Stimulated activated memory B cell treated with anti-CD40 and anti-IgM and Interleukin-4, amounts not matched to agents 10 μg/mL and 1 μg/mL and 100 μg/mL, for 72 hours (primary cell): ENCODE measurements around the gene ARHGAP8.
A peak's percentile ranks its signal among the peaks of the same experiment; 100 is the strongest.

Experiments used
- ATAC-seq: fragments of 150-1000 bp; cut with Tn5 transposase; 2 replicates; pipeline ENCODE4 v1.10.0; 2021
- H3K27ac Mint-ChIP-seq: one replicate; pipeline ENCODE4 v1.8.0; 2022; ENCODE audit warnings: mild to moderate bottlenecking, mixed read lengths
- H3K27me3 Mint-ChIP-seq: one replicate; pipeline ENCODE4 v1.8.0; 2022; ENCODE audit warnings: mixed read lengths
- H3K36me3 Mint-ChIP-seq: one replicate; pipeline ENCODE4 v1.8.0; 2022; ENCODE audit warnings: mixed read lengths
- H3K4me1 Mint-ChIP-seq: one replicate; pipeline ENCODE4 v1.8.0; 2022; ENCODE audit warnings: mixed read lengths
- H3K4me3 Mint-ChIP-seq: one replicate; pipeline ENCODE4 v1.8.0; 2022; ENCODE audit warnings: mild to moderate bottlenecking, moderate library complexity, mixed read lengths
- H3K9me3 Mint-ChIP-seq: one replicate; pipeline ENCODE4 v1.8.0; 2022; ENCODE audit warnings: mixed read lengths

Gene ARHGAP8

GRCh38 chr22:44809456-44809855, 57.1 kb downstream of the ARHGAP8 start:
- Mint-ChIP-seq H3K4me3 (no peak overlapping the region), H3K36me3 (no peaks in the 10 kb centered on the region), H3K4me1 (no peaks in the 10 kb centered on the region), H3K27ac (no peak overlapping the region), H3K9me3 (peaks cover 4% of the 10 kb centered on the region), H3K27me3 (peaks cover 34% of the 10 kb centered on the region)
- no peak for ATAC-seq

GRCh38 chr22:44811141-44811540, 58.8 kb downstream of the ARHGAP8 start:
- H3K9me3 Mint-ChIP-seq: peaks cover 4% of the 10 kb centered on the region
- ATAC-seq: no peak
- H3K27ac Mint-ChIP-seq: no peak overlapping the region
- H3K4me3 Mint-ChIP-seq: no peak overlapping the region
- H3K27me3 Mint-ChIP-seq: peaks cover 19% of the 10 kb centered on the region
- no peaks in the 10 kb centered on the region for H3K4me1 Mint-ChIP-seq
- H3K36me3 Mint-ChIP-seq: no peaks in the 10 kb centered on the region

GRCh38 chr22:44813416-44813815, 61.0 kb downstream of the ARHGAP8 start:
- Mint-ChIP-seq H3K27me3 (peaks cover 14% of the 10 kb centered on the region), H3K27ac (no peak overlapping the region), H3K4me1 (no peaks in the 10 kb centered on the region), H3K4me3 (no peak overlapping the region), H3K36me3 (no peaks in the 10 kb centered on the region), H3K9me3 (peaks cover 4% of the 10 kb centered on the region)
- ATAC-seq: no peak

GRCh38 chr22:44814266-44815098, 62.1 kb downstream of the ARHGAP8 start:
- no peaks in the 10 kb centered on the region for H3K4me1 Mint-ChIP-seq
- peaks cover 4% of the 10 kb centered on the region for H3K9me3 Mint-ChIP-seq
- H3K27me3 Mint-ChIP-seq: peaks cover 15% of the 10 kb centered on the region
- H3K27ac Mint-ChIP-seq: no peak overlapping the region
- no peaks in the 10 kb centered on the region for H3K36me3 Mint-ChIP-seq
- ATAC-seq: peak; percentile 4
- no peak overlapping the region for H3K4me3 Mint-ChIP-seq

- Mint-ChIP-seq H3K4me3 (no peak overlapping the region), H3K27me3 (peaks cover 19% of the 10 kb centered on the region), H3K4me1 (no peaks in the 10 kb centered on the region), H3K36me3 (no peaks in the 10 kb centered on the region), H3K27ac (no peak overlapping the region), H3K9me3 (peaks cover 4% of the 10 kb centered on the region)
- no peak for ATAC-seq
These were observed 63.0 kb downstream of the ARHGAP8 start for GRCh38 chr22:44815099-44816070.

GRCh38 chr22:44816141-44816540, 63.8 kb downstream of the ARHGAP8 start:
- H3K4me3 Mint-ChIP-seq: no peak overlapping the region
- H3K27me3 Mint-ChIP-seq: peaks cover 11% of the 10 kb centered on the region
- ATAC-seq: no peak
- H3K4me1 Mint-ChIP-seq: no peaks in the 10 kb centered on the region
- peaks cover 4% of the 10 kb centered on the region for H3K9me3 Mint-ChIP-seq
- H3K27ac Mint-ChIP-seq: no peak overlapping the region
- no peaks in the 10 kb centered on the region for H3K36me3 Mint-ChIP-seq

GRCh38 chr22:44818727-44819126, 66.4 kb downstream of the ARHGAP8 start:
- H3K36me3 Mint-ChIP-seq: no peaks in the 10 kb centered on the region
- no peak for ATAC-seq
- H3K27ac Mint-ChIP-seq: no peak overlapping the region
- H3K4me1 Mint-ChIP-seq: no peaks in the 10 kb centered on the region
- H3K9me3 Mint-ChIP-seq: peaks cover under 1% of the 10 kb centered on the region
- H3K4me3 Mint-ChIP-seq: no peak overlapping the region
- H3K27me3 Mint-ChIP-seq: peaks cover 17% of the 10 kb centered on the region

- ATAC-seq: peak; percentile 5
- H3K36me3 Mint-ChIP-seq: no peaks in the 10 kb centered on the region
- no peak overlapping the region for H3K4me3 Mint-ChIP-seq
- H3K27me3 Mint-ChIP-seq: peaks cover 30% of the 10 kb centered on the region
- no peaks in the 10 kb centered on the region for H3K4me1 Mint-ChIP-seq
- no peak overlapping the region for H3K27ac Mint-ChIP-seq
- no peaks in the 10 kb centered on the region for H3K9me3 Mint-ChIP-seq
These were observed 67.7 kb downstream of the ARHGAP8 start for GRCh38 chr22:44819966-44820631.

- ATAC-seq: no peak
- no peaks in the 10 kb centered on the region for H3K9me3 Mint-ChIP-seq
- H3K36me3 Mint-ChIP-seq: no peaks in the 10 kb centered on the region
- H3K27me3 Mint-ChIP-seq: peaks cover 49% of the 10 kb centered on the region
- H3K4me3 Mint-ChIP-seq: no peak overlapping the region
- H3K27ac Mint-ChIP-seq: no peak overlapping the region
- H3K4me1 Mint-ChIP-seq: no peaks in the 10 kb centered on the region
These were observed 69.5 kb downstream of the ARHGAP8 start for GRCh38 chr22:44821741-44822475.

- peaks cover 55% of the 10 kb centered on the region for H3K27me3 Mint-ChIP-seq
- H3K36me3 Mint-ChIP-seq: no peaks in the 10 kb centered on the region
- no peak overlapping the region for H3K4me3 Mint-ChIP-seq
These were observed 70.2 kb downstream of the ARHGAP8 start for GRCh38 chr22:44822534-44822933.

GRCh38 chr22:44823396-44823795, 71.0 kb downstream of the ARHGAP8 start:
- no peaks in the 10 kb centered on the region for H3K4me1 Mint-ChIP-seq

More at GRCh38 chr22:44822534-44822933, 70.2 kb downstream of the ARHGAP8 start:
- Mint-ChIP-seq H3K27ac (no peak overlapping the region), H3K4me1 (no peaks in the 10 kb centered on the region), H3K9me3 (no peaks in the 10 kb centered on the region)
- no peak for ATAC-seq

GRCh38 chr22:44823806-44824205, 71.4 kb downstream of the ARHGAP8 start:
- peaks cover 68% of the 10 kb centered on the region for H3K27me3 Mint-ChIP-seq
- H3K9me3 Mint-ChIP-seq: no peaks in the 10 kb centered on the region
- no peak overlapping the region for H3K27ac Mint-ChIP-seq
- no peaks in the 10 kb centered on the region for H3K4me1 Mint-ChIP-seq
- no peaks in the 10 kb centered on the region for H3K36me3 Mint-ChIP-seq
- no peak for ATAC-seq
- H3K4me3 Mint-ChIP-seq: no peak overlapping the region

More at GRCh38 chr22:44823396-44823795, 71.0 kb downstream of the ARHGAP8 start:
- H3K27me3 Mint-ChIP-seq: peaks cover 63% of the 10 kb centered on the region
- no peaks in the 10 kb centered on the region for H3K9me3 Mint-ChIP-seq
- no peak overlapping the region for H3K27ac Mint-ChIP-seq
- no peak for ATAC-seq
- no peaks in the 10 kb centered on the region for H3K36me3 Mint-ChIP-seq
- H3K4me3 Mint-ChIP-seq: no peak overlapping the region

- Mint-ChIP-seq H3K27ac (no peak overlapping the region), H3K9me3 (no peaks in the 10 kb centered on the region), H3K36me3 (no peaks in the 10 kb centered on the region), H3K27me3 (peaks cover 69% of the 10 kb centered on the region), H3K4me1 (no peaks in the 10 kb centered on the region), H3K4me3 (no peak overlapping the region)
- ATAC-seq: no peak
These were observed 71.9 kb downstream of the ARHGAP8 start for GRCh38 chr22:44824271-44824670.

GRCh38 chr22:44825310-44826150, 73.2 kb downstream of the ARHGAP8 start:
- Mint-ChIP-seq H3K27me3 (peaks cover 62% of the 10 kb centered on the region), H3K36me3 (no peaks in the 10 kb centered on the region), H3K27ac (no peak overlapping the region), H3K4me1 (no peaks in the 10 kb centered on the region), H3K9me3 (no peaks in the 10 kb centered on the region), H3K4me3 (no peak overlapping the region)
- ATAC-seq: peak; percentile 53
